HCT116 (cell line): ENCODE results near the gene NAALADL2. TPM values are rescaled to one million over a fixed set of nuclear protein-coding genes. Genes with fewer than 3 reads are reported as not detected.

Source experiments
- ATAC-seq: fragments of 200-7000 bp; cut with Tn5 transposase; 2 replicates; pipeline ENCODE4 v1.9.1; 2020; ENCODE audit warnings: mild to moderate bottlenecking, moderate library complexity
- BruUV-seq: library from RNA; stranded (reverse); fragments of 400-500 nt; replicated peaks from 2 replicates; lab custom pipeline; 2021; lab: Mats Ljungman, UMichigan
- CTCF ChIA-PET: fragments of 300-600 bp; sonication (Branson Sonifier 250); formaldehyde crosslinking; loops from one replicate; lab custom pipeline; 2021; ENCODE audit warnings: antibody characterized with exemption; lab: Charles Lee
- POLR2A ChIA-PET: fragments of 300-600, 350-600 bp; sonication (Branson Sonifier 250); formaldehyde crosslinking; loops from one replicate; lab custom pipeline; 2021; ENCODE audit warnings: antibody characterized with exemption; lab: Charles Lee
- RAD21 ChIA-PET, 2 experiments: fragments of 300-600 bp; sonication (Branson Sonifier 250); formaldehyde crosslinking; loops; one replicate each; lab custom pipeline; 2023; ENCODE audit warnings: low total read pairs in 2 of 2; ENCODE audit not compliant: uncharacterized antibody in 2 of 2, unreplicated experiment in 2 of 2, low non-redundant PET in 1 of 2; lab: Charles Lee
- DNase-seq: peaks from one replicate; pipeline ENCODE4 v3.0.0-alpha.2; 2010; ENCODE audit warnings: low read depth, low spot score
- H2AFZ ChIP-seq: fragments of 200-600 bp; shearing (Covaris generic), sonication (generic); 2 replicates; pipeline ENCODE4 v1.6.1; 2017; ENCODE audit warnings: low read depth, mixed run types, mixed read lengths, antibody characterized with exemption, low read length; ENCODE audit not compliant: poor library complexity, severe bottlenecking
- H3K27ac ChIP-seq: 2 replicates; pipeline ENCODE4 v1.5.1; 2012; ENCODE audit warnings: low read depth, low read length
- H3K27me3 ChIP-seq: fragments of 200-600 bp; sonication (generic); 2 replicates; pipeline ENCODE4 v1.6.1; 2016; ENCODE audit warnings: mixed run types, low read length, mixed read lengths; ENCODE audit not compliant: insufficient read depth
- H3K36me3 ChIP-seq, 2 experiments: fragments of 200-500 bp in 1 of 2; fragments of 200-600 bp in 1 of 2; sonication (Bioruptor generic) in 1 of 2; sonication (generic) in 1 of 2; 2 replicates each; pipeline versions ENCODE4 v1.5.1 to v1.6.1; 2014 to 2016; ENCODE audit warnings: low read length in 2 of 2, inconsistent platforms in 1 of 2, mixed read lengths in 1 of 2, mixed run types in 1 of 2; ENCODE audit not compliant: insufficient read depth in 2 of 2, control insufficient read depth in 1 of 2
- H3K4me1 ChIP-seq, 2 experiments: fragments of 200-600 bp in 1 of 2; sonication (generic) in 1 of 2; 2 replicates each; pipeline versions ENCODE4 v1.5.1 to v1.6.1; 2012 to 2017; ENCODE audit warnings: low read length in 2 of 2, inconsistent platforms in 1 of 2, mild to moderate bottlenecking in 1 of 2, mixed read lengths in 1 of 2, mixed run types in 1 of 2, moderate library complexity in 1 of 2; ENCODE audit not compliant: insufficient read depth in 2 of 2, control insufficient read depth in 1 of 2
- H3K4me2 ChIP-seq: fragments of 200-600 bp; sonication (generic); 2 replicates; pipeline ENCODE4 v1.6.1; 2017; ENCODE audit warnings: mixed run types, low read length, mixed read lengths
- H3K4me3 ChIP-seq, 2 experiments: fragments of 200-600 bp in 1 of 2; sonication (generic) in 1 of 2; replicated peaks in 1 of 2; 2 replicates each; pipeline ENCODE4 v1.5.1; 2011 to 2016; ENCODE audit warnings: low read length in 2 of 2, control low read depth in 1 of 2, low read depth in 1 of 2, mild to moderate bottlenecking in 1 of 2, mixed read lengths in 1 of 2, mixed run types in 1 of 2
- H3K79me2 ChIP-seq: fragments of 200-600 bp; sonication (generic); 2 replicates; pipeline ENCODE4 v1.6.1; 2017; ENCODE audit warnings: mild to moderate bottlenecking, mixed run types, low read length, moderate library complexity, mixed read lengths; ENCODE audit not compliant: insufficient read depth
- H3K9ac ChIP-seq: fragments of 200-600 bp; sonication (generic); 2 replicates; pipeline ENCODE4 v1.6.1; 2016; ENCODE audit warnings: low read length, mixed read lengths
- H3K9me2 ChIP-seq: fragments of 200-600 bp; sonication (generic), shearing (Covaris generic); 2 replicates; pipeline ENCODE4 v1.6.1; 2017; ENCODE audit warnings: mixed run types, mild to moderate bottlenecking, moderate library complexity; ENCODE audit not compliant: insufficient read depth
- H3K9me3 ChIP-seq, 2 experiments: fragments of 200-500 bp in 1 of 2; fragments of 200-600 bp in 1 of 2; sonication (Bioruptor generic) in 1 of 2; sonication (generic) in 1 of 2; 2 replicates each; pipeline ENCODE4 v1.6.1; 2014 to 2017; ENCODE audit warnings: low read length in 2 of 2, mixed read lengths in 2 of 2, inconsistent platforms in 1 of 2, low read depth in 1 of 2, mild to moderate bottlenecking in 1 of 2, mixed run types in 1 of 2, moderate library complexity in 1 of 2; ENCODE audit not compliant: control insufficient read depth in 1 of 2, insufficient read depth in 1 of 2
- H4K20me1 ChIP-seq: fragments of 200-600 bp; sonication (generic), shearing (Covaris generic); 2 replicates; pipeline ENCODE4 v1.6.1; 2017; ENCODE audit warnings: mixed run types, mild to moderate bottlenecking, moderate library complexity; ENCODE audit not compliant: insufficient read depth
- ATF3 ChIP-seq: IDR thresholded peaks from 2 replicates; pipeline ENCODE4 v1.6.1; 2012
- CBX3 ChIP-seq: IDR thresholded peaks from 2 replicates; pipeline ENCODE4 v1.6.1; 2012; ENCODE audit warnings: low read depth
- EGR1 ChIP-seq: IDR thresholded peaks from 2 replicates; pipeline ENCODE4 v1.6.1; 2012; ENCODE audit warnings: low read depth
- ELF1 ChIP-seq: IDR thresholded peaks from 2 replicates; pipeline ENCODE4 v1.6.1; 2012; ENCODE audit warnings: low read depth, borderline replicate concordance
- EZH2 ChIP-seq: fragments of 200-600 bp; sonication (generic); IDR thresholded peaks from 2 replicates; pipeline ENCODE4 v1.6.1; 2017; ENCODE audit warnings: antibody characterized with exemption, mixed run types
- EZH2phosphoT487 ChIP-seq: fragments of 200-600 bp; IDR thresholded peaks from 2 replicates; pipeline ENCODE4 v1.6.1; 2018; ENCODE audit warnings: antibody characterized with exemption, borderline replicate concordance
- FOSL1 ChIP-seq: IDR thresholded peaks from 2 replicates; pipeline ENCODE4 v1.6.1; 2012; ENCODE audit warnings: low read depth
- JUND ChIP-seq: IDR thresholded peaks from 2 replicates; pipeline ENCODE4 v1.6.1; 2012
- POLR2A ChIP-seq: IDR thresholded peaks from 2 replicates; pipeline ENCODE4 v1.7.0; 2011; ENCODE audit warnings: borderline replicate concordance; ENCODE audit not compliant: insufficient read depth, insufficient read length; ENCODE audit errors: extremely low read depth
- POLR2AphosphoS5 ChIP-seq: IDR thresholded peaks from 2 replicates; pipeline ENCODE4 v1.6.1; 2011; ENCODE audit warnings: mild to moderate bottlenecking, low read depth, low read length, moderate library complexity
- RAD21 ChIP-seq: IDR thresholded peaks from 2 replicates; pipeline ENCODE4 v1.6.1; 2012; ENCODE audit warnings: low read depth, mild to moderate bottlenecking
- SIN3A ChIP-seq: IDR thresholded peaks from 2 replicates; pipeline ENCODE4 v1.6.1; 2012; ENCODE audit warnings: low read depth
- SP1 ChIP-seq: IDR thresholded peaks from 2 replicates; pipeline ENCODE4 v1.6.1; 2012; ENCODE audit warnings: low read depth
- SRF ChIP-seq: IDR thresholded peaks from 2 replicates; pipeline ENCODE4 v1.6.1; 2012; ENCODE audit warnings: low read depth
- TCF7L2 ChIP-seq: IDR thresholded peaks from 2 replicates; pipeline ENCODE4 v1.7.0; 2011; ENCODE audit warnings: borderline replicate concordance, inconsistent platforms; ENCODE audit not compliant: insufficient read depth, insufficient read length; ENCODE audit errors: extremely low read depth
- YY1 ChIP-seq: IDR thresholded peaks from 2 replicates; pipeline ENCODE4 v1.6.1; 2011; ENCODE audit warnings: low read length, low read depth, moderate library complexity, mild to moderate bottlenecking; ENCODE audit not compliant: insufficient replicate concordance; ENCODE audit errors: extremely low read depth
- ZFX ChIP-seq: fragments of 450-650 bp; IDR thresholded peaks from 2 replicates; pipeline ENCODE4 v1.6.1; 2017
- intact Hi-C: fragments of 100-400 bp; cut with micrococcal nuclease; formaldehyde crosslinking; loops from 2 replicates; pipeline ENCODE4 v1.10.0; 2022
- total RNA-seq: library from RNA; stranded (reverse); gene quantifications from one replicate; pipeline ENCODE4 v1.2.1, GENCODE V29; 2021; ENCODE audit not compliant: unreplicated experiment
- TF ChIP-seq, protein P1 (sequence below): IDR thresholded peaks from 2 replicates; pipeline ENCODE4 v1.6.1; 2011; ENCODE audit warnings: mild to moderate bottlenecking, low read length, moderate library complexity; ENCODE audit not compliant: insufficient replicate concordance; ENCODE audit errors: extremely low read depth
- TF ChIP-seq, protein P2 (sequence below): IDR thresholded peaks from 2 replicates; pipeline ENCODE4 v1.6.1; 2012

The NAALADL2 gene
- total RNA-seq, 1 experiment from 2014 or later = 2.9 TPM

GRCh38 chr3:175664911-175665310 is 805.8 kb downstream of the NAALADL2 start:
- no peaks in the 10 kb centered on the region for H3K27me3 ChIP-seq
- DNase-seq (no peak), ATAC-seq (no peak)
- no peaks in the 10 kb centered on the region for H3K9me3 ChIP-seq
- no peaks in the 10 kb centered on the region for H4K20me1 ChIP-seq
- intact Hi-C loops = no loop called here
- no peak overlapping the region for H3K4me2 ChIP-seq
- no peaks in the 10 kb centered on the region; the same call in 1 of the 2 replicates for H3K9me2 ChIP-seq
- H2AFZ ChIP-seq = no peak overlapping the region
- ChIA-PET CTCF (no interaction called here), RAD21 (no interaction called here), POLR2A (no interaction called here)
- H3K4me3 ChIP-seq = no peak overlapping the region
- no peak for TF ChIP-seq EZH2phosphoT487
- TF ChIP-seq TCF7L2 = no peak
- TF ChIP-seq SP1 = no peak
- no peak for TF ChIP-seq RAD21
- TF ChIP-seq SIN3A = no peak
- TF ChIP-seq ATF3 = no peak
- no peak for TF ChIP-seq SRF
- no peak overlapping the region for H3K9ac ChIP-seq
- BruUV-seq = no TSS peak
- H3K27ac ChIP-seq = no peak overlapping the region
- no peaks in the 10 kb centered on the region for H3K79me2 ChIP-seq
- H3K36me3 ChIP-seq = no peaks in the 10 kb centered on the region
- H3K4me1 ChIP-seq = no peaks in the 10 kb centered on the region

DNA sequence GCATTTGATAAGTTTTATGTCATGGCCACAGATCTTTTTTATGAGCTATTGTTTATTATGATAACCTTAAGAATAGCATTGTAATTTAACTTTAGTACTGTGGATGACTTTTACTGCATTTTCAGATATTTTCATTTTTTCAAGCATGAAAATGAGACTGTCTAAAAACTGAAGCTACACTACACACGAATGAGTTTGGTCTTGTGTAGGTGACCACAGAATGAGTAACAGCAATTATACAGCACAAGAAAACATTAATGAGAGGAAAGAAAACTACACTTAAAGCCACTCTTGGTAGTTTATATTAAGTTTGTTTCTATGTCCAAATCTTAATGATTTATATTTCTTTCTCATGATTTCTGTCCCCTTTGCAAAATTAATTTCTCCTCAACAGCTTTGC is 809.2 kb downstream of the NAALADL2 start:
- TF ChIP-seq, protein P1, sequence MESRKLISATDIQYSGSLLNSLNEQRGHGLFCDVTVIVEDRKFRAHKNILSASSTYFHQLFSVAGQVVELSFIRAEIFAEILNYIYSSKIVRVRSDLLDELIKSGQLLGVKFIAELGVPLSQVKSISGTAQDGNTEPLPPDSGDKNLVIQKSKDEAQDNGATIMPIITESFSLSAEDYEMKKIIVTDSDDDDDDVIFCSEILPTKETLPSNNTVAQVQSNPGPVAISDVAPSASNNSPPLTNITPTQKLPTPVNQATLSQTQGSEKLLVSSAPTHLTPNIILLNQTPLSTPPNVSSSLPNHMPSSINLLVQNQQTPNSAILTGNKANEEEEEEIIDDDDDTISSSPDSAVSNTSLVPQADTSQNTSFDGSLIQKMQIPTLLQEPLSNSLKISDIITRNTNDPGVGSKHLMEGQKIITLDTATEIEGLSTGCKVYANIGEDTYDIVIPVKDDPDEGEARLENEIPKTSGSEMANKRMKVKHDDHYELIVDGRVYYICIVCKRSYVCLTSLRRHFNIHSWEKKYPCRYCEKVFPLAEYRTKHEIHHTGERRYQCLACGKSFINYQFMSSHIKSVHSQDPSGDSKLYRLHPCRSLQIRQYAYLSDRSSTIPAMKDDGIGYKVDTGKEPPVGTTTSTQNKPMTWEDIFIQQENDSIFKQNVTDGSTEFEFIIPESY = no peak
- TF ChIP-seq FOSL1 = no peak
- TF ChIP-seq TCF7L2 = no peak
- TF ChIP-seq ELF1 = no peak
- no peak for TF ChIP-seq EZH2
- no peak for TF ChIP-seq EZH2phosphoT487
- no peak for TF ChIP-seq POLR2AphosphoS5
- TF ChIP-seq, protein P2, sequence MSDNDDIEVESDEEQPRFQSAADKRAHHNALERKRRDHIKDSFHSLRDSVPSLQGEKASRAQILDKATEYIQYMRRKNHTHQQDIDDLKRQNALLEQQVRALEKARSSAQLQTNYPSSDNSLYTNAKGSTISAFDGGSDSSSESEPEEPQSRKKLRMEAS = no peak
- no peak for TF ChIP-seq POLR2A
- no peak for TF ChIP-seq SIN3A
- no peak for TF ChIP-seq ZFX
- TF ChIP-seq YY1 = no peak
- no peak for TF ChIP-seq CBX3
- no peak for TF ChIP-seq JUND
- no peak for TF ChIP-seq EGR1
- no peak for TF ChIP-seq RAD21
- no peak for TF ChIP-seq ATF3
- TF ChIP-seq SRF = no peak
- H3K9me2 ChIP-seq = no peaks in the 10 kb centered on the region; the same call in 1 of the 2 replicates
- ChIA-PET CTCF (no interaction called here), POLR2A (no interaction called here), RAD21 (no interaction called here)
- DNase-seq (no peak), ATAC-seq (no peak)
- no peak overlapping the region for H3K4me3 ChIP-seq
- H4K20me1 ChIP-seq = no peaks in the 10 kb centered on the region
- BruUV-seq = no TSS peak
- no peak overlapping the region for H2AFZ ChIP-seq
- no peak overlapping the region for H3K27ac ChIP-seq
- H3K4me1 ChIP-seq = no peaks in the 10 kb centered on the region
- H3K9me3 ChIP-seq = no peaks in the 10 kb centered on the region
- intact Hi-C loops = no loop called here
- H3K27me3 ChIP-seq = no peaks in the 10 kb centered on the region
- H3K9ac ChIP-seq = no peak overlapping the region
- no peaks in the 10 kb centered on the region for H3K79me2 ChIP-seq
- no peaks in the 10 kb centered on the region for H3K36me3 ChIP-seq
- H3K4me2 ChIP-seq = no peak overlapping the region
